ENCODE results near the gene GRPEL1.

GRPEL1 gene

DNA sequence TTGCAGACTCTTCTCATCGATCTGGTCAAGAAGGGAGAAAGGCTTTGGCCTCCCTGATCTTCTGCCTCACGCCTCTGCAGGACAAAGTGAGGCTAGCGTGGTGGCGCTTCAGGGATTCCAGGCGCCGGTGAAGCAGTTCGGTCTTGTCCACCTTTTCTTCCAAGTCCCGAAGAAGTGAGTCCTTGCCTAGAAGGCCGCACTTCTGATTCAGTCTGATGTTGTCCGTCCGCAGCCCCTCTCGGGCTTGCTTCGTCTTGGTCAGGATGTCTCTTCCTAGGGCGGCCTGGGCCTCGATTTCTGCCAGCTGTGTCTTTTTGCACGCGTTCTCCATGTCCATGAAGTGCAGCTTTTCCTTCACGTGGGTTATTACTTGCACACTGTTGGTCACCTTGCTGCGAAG, 26.6 kb downstream of the GRPEL1 start:
- H3K36me3 ChIP-seq (ENCODE audit: control insufficient read depth in 2 of 2, insufficient read depth in 1 of 2, low read length in 2 of 2): peaks cover 0 to 11% of the 10 kb centered on the region in 2 experiments; a peak in 1 of 3 replicates
- no peaks in the 10 kb centered on the region for H3K4me1 ChIP-seq (ENCODE audit: control insufficient read depth, insufficient read depth, low read length)
- no peak overlapping the region for H3K27ac ChIP-seq (ENCODE audit: extremely low read depth, low read depth, low read length)
- TF ChIP-seq ZNF670 (tag by site-specific recombination; IDR thresholded peaks at IDR 0.05; ENCODE audit: low read depth) (no peak), ZNF324 (tag by site-specific recombination; IDR thresholded peaks at IDR 0.05) (no peak), HOXC10 (CRISPR knock-in tag; IDR thresholded peaks at IDR 0.05) (no peak), ZNF354C (tag by site-specific recombination; IDR thresholded peaks at IDR 0.05; ENCODE audit: borderline replicate concordance, low read depth) (no peak), KLF10 (tag by site-specific recombination; IDR thresholded peaks at IDR 0.05) (no peak), ZBTB17 (tag by site-specific recombination; IDR thresholded peaks at IDR 0.05) (no peak)
- TF ChIP-seq, protein P1, sequence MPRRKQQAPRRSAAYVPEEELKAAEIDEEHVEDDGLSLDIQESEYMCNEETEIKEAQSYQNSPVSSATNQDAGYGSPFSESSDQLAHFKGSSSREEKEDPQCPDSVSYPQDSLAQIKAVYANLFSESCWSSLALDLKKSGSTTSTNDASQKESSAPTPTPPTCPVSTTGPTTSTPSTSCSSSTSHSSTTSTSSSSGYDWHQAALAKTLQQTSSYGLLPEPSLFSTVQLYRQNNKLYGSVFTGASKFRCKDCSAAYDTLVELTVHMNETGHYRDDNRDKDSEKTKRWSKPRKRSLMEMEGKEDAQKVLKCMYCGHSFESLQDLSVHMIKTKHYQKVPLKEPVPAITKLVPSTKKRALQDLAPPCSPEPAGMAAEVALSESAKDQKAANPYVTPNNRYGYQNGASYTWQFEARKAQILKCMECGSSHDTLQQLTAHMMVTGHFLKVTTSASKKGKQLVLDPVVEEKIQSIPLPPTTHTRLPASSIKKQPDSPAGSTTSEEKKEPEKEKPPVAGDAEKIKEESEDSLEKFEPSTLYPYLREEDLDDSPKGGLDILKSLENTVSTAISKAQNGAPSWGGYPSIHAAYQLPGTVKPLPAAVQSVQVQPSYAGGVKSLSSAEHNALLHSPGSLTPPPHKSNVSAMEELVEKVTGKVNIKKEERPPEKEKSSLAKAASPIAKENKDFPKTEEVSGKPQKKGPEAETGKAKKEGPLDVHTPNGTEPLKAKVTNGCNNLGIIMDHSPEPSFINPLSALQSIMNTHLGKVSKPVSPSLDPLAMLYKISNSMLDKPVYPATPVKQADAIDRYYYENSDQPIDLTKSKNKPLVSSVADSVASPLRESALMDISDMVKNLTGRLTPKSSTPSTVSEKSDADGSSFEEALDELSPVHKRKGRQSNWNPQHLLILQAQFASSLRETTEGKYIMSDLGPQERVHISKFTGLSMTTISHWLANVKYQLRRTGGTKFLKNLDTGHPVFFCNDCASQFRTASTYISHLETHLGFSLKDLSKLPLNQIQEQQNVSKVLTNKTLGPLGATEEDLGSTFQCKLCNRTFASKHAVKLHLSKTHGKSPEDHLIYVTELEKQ (tag by site-specific recombination; IDR thresholded peaks at IDR 0.05; ENCODE audit: borderline replicate concordance): no peak
- TF ChIP-seq, protein P2, sequence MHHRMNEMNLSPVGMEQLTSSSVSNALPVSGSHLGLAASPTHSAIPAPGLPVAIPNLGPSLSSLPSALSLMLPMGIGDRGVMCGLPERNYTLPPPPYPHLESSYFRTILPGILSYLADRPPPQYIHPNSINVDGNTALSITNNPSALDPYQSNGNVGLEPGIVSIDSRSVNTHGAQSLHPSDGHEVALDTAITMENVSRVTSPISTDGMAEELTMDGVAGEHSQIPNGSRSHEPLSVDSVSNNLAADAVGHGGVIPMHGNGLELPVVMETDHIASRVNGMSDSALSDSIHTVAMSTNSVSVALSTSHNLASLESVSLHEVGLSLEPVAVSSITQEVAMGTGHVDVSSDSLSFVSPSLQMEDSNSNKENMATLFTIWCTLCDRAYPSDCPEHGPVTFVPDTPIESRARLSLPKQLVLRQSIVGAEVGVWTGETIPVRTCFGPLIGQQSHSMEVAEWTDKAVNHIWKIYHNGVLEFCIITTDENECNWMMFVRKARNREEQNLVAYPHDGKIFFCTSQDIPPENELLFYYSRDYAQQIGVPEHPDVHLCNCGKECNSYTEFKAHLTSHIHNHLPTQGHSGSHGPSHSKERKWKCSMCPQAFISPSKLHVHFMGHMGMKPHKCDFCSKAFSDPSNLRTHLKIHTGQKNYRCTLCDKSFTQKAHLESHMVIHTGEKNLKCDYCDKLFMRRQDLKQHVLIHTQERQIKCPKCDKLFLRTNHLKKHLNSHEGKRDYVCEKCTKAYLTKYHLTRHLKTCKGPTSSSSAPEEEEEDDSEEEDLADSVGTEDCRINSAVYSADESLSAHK (tag by site-specific recombination; IDR thresholded peaks at IDR 0.05): no peak
- TF ChIP-seq, protein P3, sequence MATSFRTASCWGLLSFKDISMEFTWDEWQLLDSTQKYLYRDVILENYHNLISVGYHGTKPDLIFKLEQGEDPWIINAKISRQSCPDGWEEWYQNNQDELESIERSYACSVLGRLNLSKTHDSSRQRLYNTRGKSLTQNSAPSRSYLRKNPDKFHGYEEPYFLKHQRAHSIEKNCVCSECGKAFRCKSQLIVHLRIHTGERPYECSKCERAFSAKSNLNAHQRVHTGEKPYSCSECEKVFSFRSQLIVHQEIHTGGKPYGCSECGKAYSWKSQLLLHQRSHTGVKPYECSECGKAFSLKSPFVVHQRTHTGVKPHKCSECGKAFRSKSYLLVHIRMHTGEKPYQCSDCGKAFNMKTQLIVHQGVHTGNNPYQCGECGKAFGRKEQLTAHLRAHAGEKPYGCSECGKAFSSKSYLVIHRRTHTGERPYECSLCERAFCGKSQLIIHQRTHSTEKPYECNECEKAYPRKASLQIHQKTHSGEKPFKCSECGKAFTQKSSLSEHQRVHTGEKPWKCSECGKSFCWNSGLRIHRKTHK (tag by site-specific recombination; IDR thresholded peaks at IDR 0.05): no peak
- ChIA-PET CTCF (interaction anchor here (0.6 to 3.7 kb wide), 3 partner anchors 28 to 298 kb away, joined by 4 to 20 read pairs (median 5); partner anchors contain the start of gene GRPEL1), POLR2A (no interaction called here)
- no peak overlapping the region for H3K4me3 ChIP-seq (ENCODE audit: low read depth, low read length)
- H3K9me3 ChIP-seq (ENCODE audit: control insufficient read depth, insufficient read depth, low read depth, low read length): no peaks in the 10 kb centered on the region

DNA sequence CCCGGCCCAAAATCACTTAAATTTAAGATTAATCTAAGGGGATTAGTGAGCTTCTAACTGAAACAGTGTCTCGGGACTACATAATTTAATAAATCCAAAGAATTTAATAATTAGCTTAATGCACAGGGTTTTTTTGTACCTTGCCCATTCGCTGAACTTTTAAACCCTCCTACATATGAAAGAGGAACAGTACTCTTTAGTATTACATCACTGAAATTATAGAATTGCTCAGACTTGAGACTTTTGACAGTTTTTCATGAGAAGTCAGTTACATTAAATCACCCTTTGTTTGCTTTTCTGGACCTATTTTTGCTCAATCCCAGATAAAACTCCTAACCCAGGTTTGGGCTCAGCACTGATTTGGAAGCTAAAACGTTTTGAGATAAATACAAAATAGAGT, 27.1 kb downstream of the GRPEL1 start:
- H3K4me3 ChIP-seq (ENCODE audit: low read depth, low read length): no peak overlapping the region
- H3K36me3 ChIP-seq (ENCODE audit: control insufficient read depth in 2 of 2, insufficient read depth in 1 of 2, low read length in 2 of 2): peaks cover 0 to 11% of the 10 kb centered on the region in 2 experiments; a peak in 1 of 3 replicates
- POLR2A ChIA-PET: no interaction called here
- H3K4me1 ChIP-seq (ENCODE audit: control insufficient read depth, insufficient read depth, low read length): no peaks in the 10 kb centered on the region
- no peaks in the 10 kb centered on the region for H3K9me3 ChIP-seq (ENCODE audit: control insufficient read depth, insufficient read depth, low read depth, low read length)
- H3K27ac ChIP-seq (ENCODE audit: extremely low read depth, low read depth, low read length): no peak overlapping the region
- CTCF ChIA-PET: interaction anchor here (0.7 kb wide), 1 partner anchor 269 kb away, joined by 3 read pairs; no protein-coding TSS in a partner anchor
- TF ChIP-seq HOXD13 (CRISPR knock-in tag; IDR thresholded peaks at IDR 0.05; ENCODE audit: borderline replicate concordance) (no peak), ZNF23 (tag by site-specific recombination; IDR thresholded peaks at IDR 0.05; ENCODE audit: borderline replicate concordance) (no peak), ZNF423 (tag by site-specific recombination; IDR thresholded peaks at IDR 0.05) (no peak), ZNF292 (tag by site-specific recombination; IDR thresholded peaks at IDR 0.05; ENCODE audit: borderline replicate concordance, low read depth) (no peak)

DNA sequence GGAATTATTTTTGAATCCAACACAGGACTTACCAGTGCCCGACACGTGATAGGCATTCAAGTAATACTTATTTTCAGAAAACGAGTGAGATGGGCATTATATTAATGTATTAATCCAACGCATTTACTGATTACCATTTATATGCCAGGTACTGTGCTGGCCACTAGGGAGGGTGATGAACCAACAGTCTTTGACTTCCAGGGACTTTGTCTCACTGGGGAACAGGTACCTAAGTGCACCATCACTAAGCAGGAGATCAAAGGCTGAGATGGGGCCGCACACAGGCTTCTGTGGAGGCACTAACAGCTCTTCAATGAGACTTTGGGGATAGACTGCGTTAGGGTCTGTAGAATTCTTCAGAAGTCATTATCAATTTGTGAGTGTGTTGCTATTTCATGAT, 30.4 kb downstream of the GRPEL1 start:
- Histone ChIP-seq H3K27ac (ENCODE audit: extremely low read depth, low read depth, low read length) (no peak overlapping the region), H3K36me3 (ENCODE audit: control insufficient read depth in 2 of 2, insufficient read depth in 1 of 2, low read length in 2 of 2) (peaks cover 0 to 3% of the 10 kb centered on the region in 2 experiments; a peak in 1 of 3 replicates), H3K4me1 (ENCODE audit: control insufficient read depth, insufficient read depth, low read length) (no peaks in the 10 kb centered on the region), H3K9me3 (ENCODE audit: control insufficient read depth, insufficient read depth, low read depth, low read length) (no peaks in the 10 kb centered on the region), H3K4me3 (ENCODE audit: low read depth, low read length) (no peak overlapping the region)
- CTCF ChIA-PET: interaction anchor here (0.6 kb wide), 1 partner anchor 199 kb away, joined by 4 read pairs; no protein-coding TSS in a partner anchor
- POLR2A ChIA-PET: interaction anchor here (0.6 to 1.0 kb wide), 2 partner anchors 30 to 1575 kb away, joined by 3 to 5 read pairs; partner anchors contain the start of gene GRPEL1
- no peak for TF ChIP-seq KLF7 (tag by site-specific recombination; IDR thresholded peaks at IDR 0.05; ENCODE audit: borderline replicate concordance)
- TF ChIP-seq ZNF114 (tag by site-specific recombination; IDR thresholded peaks at IDR 0.05): no peak
- no peak for TF ChIP-seq GLIS1 (tag by site-specific recombination; IDR thresholded peaks at IDR 0.05)
- no peak for TF ChIP-seq ZNF76 (tag by site-specific recombination; IDR thresholded peaks at IDR 0.05; ENCODE audit: borderline replicate concordance, low read depth)
- TF ChIP-seq, protein P2 (tag by site-specific recombination; IDR thresholded peaks at IDR 0.05): no peak
- no peak for TF ChIP-seq ZNF521 (tag by site-specific recombination; IDR thresholded peaks at IDR 0.05)
- no peak for TF ChIP-seq ZBTB21 (tag by site-specific recombination; IDR thresholded peaks at IDR 0.05)
- no peak for TF ChIP-seq ZNF624 (tag by site-specific recombination; IDR thresholded peaks at IDR 0.05)
- TF ChIP-seq IKZF3 (tag by site-specific recombination; IDR thresholded peaks at IDR 0.05): no peak
- TF ChIP-seq ZNF843 (tag by site-specific recombination; IDR thresholded peaks at IDR 0.05): no peak

Measured in HEK293 (cell line).